T-helper 2 cell treated with Interferon-gamma antibody and Interleukin-4, amounts not matched to agents 5 μg/mL and 100 μg/mL, for 36 hours (primary cell): ENCODE measurements around the gene ARSJ.

Experiments
- DNase-seq: peaks from one replicate; pipeline ENCODE4 v3.0.0; 2021; ENCODE audit warnings: low spot score
- H3K27ac Mint-ChIP-seq: one replicate; pipeline ENCODE4 v1.8.0; 2021; ENCODE audit warnings: mild to moderate bottlenecking, mixed read lengths
- H3K27me3 Mint-ChIP-seq: one replicate; pipeline ENCODE4 v1.8.0; 2021; ENCODE audit warnings: low read depth, mixed read lengths
- H3K36me3 Mint-ChIP-seq: one replicate; pipeline ENCODE4 v1.8.0; 2021; ENCODE audit warnings: low read depth, mixed read lengths
- H3K4me1 Mint-ChIP-seq: one replicate; pipeline ENCODE4 v1.8.0; 2021; ENCODE audit warnings: low read depth, mixed read lengths
- H3K4me3 Mint-ChIP-seq: one replicate; pipeline ENCODE4 v1.8.0; 2022; ENCODE audit warnings: mild to moderate bottlenecking, moderate library complexity, mixed read lengths
- H3K9me3 Mint-ChIP-seq: one replicate; pipeline ENCODE4 v1.8.0; 2021; ENCODE audit warnings: mixed read lengths

The ARSJ gene

DNA sequence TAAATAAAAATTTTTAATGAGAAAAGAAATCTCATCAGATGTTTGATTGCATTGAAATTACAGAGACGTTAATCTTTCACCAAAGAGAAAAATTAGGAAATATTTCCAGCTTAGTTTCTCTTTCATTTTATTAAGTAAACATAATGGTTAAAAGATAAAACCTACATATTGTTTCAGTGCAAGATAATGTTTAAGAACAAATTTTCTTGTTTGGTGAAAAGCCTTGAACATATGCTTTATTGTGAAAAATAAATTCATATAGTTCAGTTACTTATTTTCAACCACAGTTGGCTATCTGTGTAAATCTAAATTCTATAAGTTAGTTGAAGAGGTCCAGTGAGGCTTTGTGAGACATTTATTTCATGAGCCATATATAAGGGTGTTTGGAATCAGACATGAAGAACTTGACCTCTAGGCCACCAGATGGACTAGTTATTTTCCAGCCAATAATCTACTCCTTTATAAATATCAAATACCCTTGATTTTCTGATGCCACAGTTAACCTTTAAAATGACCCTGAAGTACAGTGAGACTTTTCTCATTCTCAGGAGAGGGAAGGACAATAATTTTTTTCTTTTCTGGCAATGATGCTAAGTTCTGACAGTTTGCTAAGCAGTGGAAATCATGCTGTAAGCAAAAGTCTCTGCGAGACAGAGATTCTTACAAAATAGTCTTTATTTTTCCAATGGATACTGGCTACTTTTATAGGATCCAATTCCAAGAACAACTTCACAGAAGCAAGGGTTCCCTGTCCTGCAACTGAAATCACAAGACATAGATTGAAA lies 2.5 kb downstream of the ARSJ start:
- Mint-ChIP-seq H3K27ac (no peak overlapping the region), H3K27me3 (peaks cover 62% of the 10 kb centered on the region), H3K9me3 (no peaks in the 10 kb centered on the region), H3K4me1 (peaks cover 9% of the 10 kb centered on the region), H3K36me3 (no peaks in the 10 kb centered on the region), H3K4me3 (no peak overlapping the region)
- DNase-seq, result no peak

DNA sequence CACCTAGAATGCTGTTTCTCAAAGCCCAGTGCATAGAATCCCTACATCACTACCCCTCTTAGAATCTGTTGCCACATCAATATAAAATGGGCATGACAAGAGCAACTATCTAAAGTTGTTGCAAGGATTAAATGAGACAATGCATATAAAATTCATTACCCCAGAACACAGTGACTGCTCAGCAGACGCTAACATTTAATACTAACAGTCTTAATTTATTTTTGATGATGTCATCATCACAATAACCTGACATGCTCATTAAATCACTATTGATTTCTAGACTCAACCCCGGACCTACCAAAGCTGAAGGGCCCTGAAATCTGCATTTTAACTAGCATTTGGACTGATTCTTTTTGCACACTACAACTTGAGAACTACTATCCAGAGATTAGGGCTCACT lies 3.9 kb downstream of the ARSJ start:
- Mint-ChIP-seq H3K27me3 (peaks cover 51% of the 10 kb centered on the region), H3K4me1 (peaks cover 9% of the 10 kb centered on the region), H3K4me3 (no peak overlapping the region), H3K9me3 (no peaks in the 10 kb centered on the region), H3K36me3 (no peaks in the 10 kb centered on the region), H3K27ac (no peak overlapping the region)
- no peak for DNase-seq

DNA sequence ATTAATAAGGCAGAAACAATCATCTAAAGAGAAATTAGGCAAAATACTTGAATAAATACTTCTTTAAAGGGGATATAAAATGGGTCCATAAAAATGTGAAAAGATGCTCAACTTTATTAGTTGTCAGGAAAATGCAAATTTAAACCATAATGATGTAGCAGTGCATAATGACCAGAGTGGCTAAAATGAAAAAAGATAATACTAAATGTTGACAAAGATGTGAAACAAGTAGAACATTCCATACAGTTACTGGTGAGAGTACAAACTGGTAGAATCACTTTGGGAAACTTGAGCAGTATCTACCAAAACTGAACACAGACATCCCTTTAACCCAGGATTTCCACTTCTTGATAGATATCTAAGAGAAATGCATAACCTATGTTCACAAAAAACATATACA lies 5.0 kb downstream of the ARSJ start:
- H3K27ac Mint-ChIP-seq, result no peak overlapping the region
- H3K4me1 Mint-ChIP-seq, result peaks cover 4% of the 10 kb centered on the region
- H3K36me3 Mint-ChIP-seq, result no peaks in the 10 kb centered on the region
- DNase-seq, result no peak
- H3K4me3 Mint-ChIP-seq, result no peak overlapping the region
- H3K9me3 Mint-ChIP-seq, result no peaks in the 10 kb centered on the region
- H3K27me3 Mint-ChIP-seq, result peaks cover 40% of the 10 kb centered on the region

DNA sequence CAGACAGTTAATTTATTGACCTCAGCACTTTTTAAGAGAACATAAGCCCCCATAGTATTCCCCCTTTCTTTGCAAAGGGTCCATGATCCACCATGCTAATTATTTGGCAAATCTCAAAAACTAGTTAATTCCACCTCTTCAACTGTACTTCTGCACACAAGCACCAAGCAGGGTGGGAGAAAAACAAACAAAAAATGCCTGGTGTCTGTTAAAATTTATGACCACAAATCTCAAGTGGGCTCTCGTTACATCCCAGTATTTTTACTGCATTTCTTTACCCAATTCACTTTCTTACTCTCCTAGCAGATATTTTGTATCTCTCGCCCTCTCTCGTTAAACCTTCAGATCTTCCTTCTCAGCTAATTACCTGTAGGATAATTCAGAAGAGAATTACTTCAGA lies 6.1 kb downstream of the ARSJ start:
- Mint-ChIP-seq H3K4me1 (no peaks in the 10 kb centered on the region), H3K9me3 (no peaks in the 10 kb centered on the region), H3K27me3 (peaks cover 28% of the 10 kb centered on the region), H3K4me3 (no peak overlapping the region), H3K36me3 (no peaks in the 10 kb centered on the region), H3K27ac (no peak overlapping the region)
- no peak for DNase-seq

DNA sequence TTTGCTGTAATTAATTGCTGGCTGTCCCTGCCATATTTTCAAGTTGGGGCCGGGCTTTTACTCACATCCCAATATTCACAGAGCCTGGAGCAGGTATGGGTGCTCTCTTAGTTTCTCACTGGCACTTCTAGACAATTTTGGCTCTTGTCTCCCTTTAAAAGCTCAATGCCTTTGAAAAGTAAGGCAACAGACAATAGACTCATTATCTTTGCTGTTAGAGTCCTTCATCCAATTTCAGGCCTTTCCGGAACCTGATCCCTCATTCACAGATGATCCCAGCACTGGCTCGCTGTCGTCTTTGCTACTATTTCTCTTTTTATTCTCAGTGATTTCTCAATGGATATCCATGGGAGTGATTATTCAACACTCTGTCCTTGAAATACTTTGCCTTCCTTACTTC lies 6.7 kb downstream of the ARSJ start:
- Mint-ChIP-seq H3K27ac (no peak overlapping the region), H3K9me3 (no peaks in the 10 kb centered on the region), H3K36me3 (no peaks in the 10 kb centered on the region), H3K4me1 (no peaks in the 10 kb centered on the region), H3K4me3 (no peak overlapping the region), H3K27me3 (peaks cover 23% of the 10 kb centered on the region)
- no peak for DNase-seq

DNA sequence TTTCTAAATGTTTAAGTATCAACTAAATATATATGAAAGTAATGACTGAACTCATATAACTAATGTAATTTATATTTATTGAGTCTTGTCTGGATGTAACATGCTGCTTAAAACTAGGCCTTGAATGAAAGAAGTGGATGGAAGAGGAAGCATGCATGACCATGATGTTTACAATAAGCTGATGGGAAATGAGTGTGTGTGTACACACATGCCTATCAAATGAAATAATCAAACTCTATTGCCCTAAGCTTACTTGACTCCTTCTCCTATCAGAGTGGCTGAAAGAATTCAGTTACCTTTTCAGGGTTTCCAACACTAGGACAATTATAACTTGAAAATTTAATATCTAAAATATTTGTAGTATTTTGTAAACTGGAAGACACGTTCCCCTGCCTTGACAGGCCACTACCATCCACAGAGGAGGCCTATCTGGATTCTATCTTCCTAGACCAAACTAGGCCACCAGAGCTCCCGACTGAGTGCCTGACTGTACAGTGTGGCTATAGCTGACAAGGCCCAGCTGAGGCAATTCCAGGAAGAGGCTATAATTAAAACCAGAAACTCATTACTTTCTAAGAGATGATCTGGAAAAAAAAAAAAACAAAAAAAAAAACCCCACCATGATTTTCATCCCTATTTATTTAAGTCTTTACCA lies 7.6 kb downstream of the ARSJ start:
- H3K36me3 Mint-ChIP-seq, result no peaks in the 10 kb centered on the region
- DNase-seq, result no peak

DNA sequence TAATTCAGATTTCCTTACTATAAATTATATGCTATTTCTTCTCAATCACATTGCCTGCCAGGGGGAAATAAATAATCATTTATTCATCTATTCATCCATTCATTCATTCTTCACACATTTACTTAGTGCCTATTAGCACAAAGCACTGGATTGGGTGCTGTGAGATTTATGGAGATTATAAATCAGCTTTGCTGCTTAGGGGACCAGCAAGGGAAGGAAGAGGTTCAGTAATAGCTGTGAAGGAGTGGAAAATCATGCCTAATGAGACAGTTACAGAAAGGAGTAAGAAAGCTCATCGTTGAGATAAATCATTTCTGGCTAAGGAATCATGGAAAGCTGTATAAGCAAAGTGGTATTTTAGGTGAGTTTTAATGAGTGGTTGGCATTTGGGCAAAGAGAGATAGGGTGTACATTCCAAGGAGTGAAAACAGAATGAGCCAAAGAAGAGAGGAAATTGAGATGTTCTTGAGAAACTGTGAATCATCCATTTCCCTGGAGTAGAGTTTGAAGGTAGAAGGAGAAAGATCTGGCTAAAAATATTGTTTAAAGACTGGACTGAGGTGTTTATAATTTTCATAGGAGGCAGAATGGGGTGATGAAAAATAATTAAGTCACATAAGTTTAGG lies 9.6 kb downstream of the ARSJ start:
- no peak for DNase-seq
- H3K27me3 Mint-ChIP-seq, result peaks cover 6% of the 10 kb centered on the region
- no peaks in the 10 kb centered on the region for H3K4me1 Mint-ChIP-seq
- no peaks in the 10 kb centered on the region for H3K36me3 Mint-ChIP-seq
- H3K9me3 Mint-ChIP-seq, result no peaks in the 10 kb centered on the region
- no peak overlapping the region for H3K4me3 Mint-ChIP-seq
- H3K27ac Mint-ChIP-seq, result no peak overlapping the region

More for the DNA sequence above, 7.6 kb downstream of the ARSJ start:
- Mint-ChIP-seq H3K9me3 (no peaks in the 10 kb centered on the region), H3K27me3 (peaks cover 16% of the 10 kb centered on the region), H3K27ac (no peak overlapping the region), H3K4me1 (no peaks in the 10 kb centered on the region), H3K4me3 (no peak overlapping the region)

DNA sequence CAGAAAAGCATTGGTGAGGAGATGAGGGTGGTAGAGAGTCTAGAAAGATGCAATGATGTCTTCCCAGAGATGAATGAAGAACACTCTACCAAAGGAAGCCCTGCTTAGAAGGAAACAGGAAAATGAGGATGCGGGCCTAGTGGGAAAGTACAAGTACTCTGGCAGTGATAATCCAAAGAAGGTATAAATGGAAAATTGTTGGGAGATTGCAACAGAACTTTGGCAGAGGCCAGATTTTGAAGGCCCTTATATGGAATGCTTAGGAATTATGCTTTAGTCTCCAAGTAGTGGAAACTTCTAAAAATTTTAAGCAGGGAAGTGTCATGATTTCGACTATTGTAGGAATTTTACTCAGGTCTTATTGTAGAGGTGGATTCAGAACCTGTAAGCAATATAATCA lies 11.0 kb downstream of the ARSJ start:
- Mint-ChIP-seq H3K27me3 (no peaks in the 10 kb centered on the region), H3K27ac (no peak overlapping the region), H3K36me3 (no peaks in the 10 kb centered on the region), H3K4me1 (no peaks in the 10 kb centered on the region), H3K9me3 (no peaks in the 10 kb centered on the region), H3K4me3 (no peak overlapping the region)
- DNase-seq, result no peak

DNA sequence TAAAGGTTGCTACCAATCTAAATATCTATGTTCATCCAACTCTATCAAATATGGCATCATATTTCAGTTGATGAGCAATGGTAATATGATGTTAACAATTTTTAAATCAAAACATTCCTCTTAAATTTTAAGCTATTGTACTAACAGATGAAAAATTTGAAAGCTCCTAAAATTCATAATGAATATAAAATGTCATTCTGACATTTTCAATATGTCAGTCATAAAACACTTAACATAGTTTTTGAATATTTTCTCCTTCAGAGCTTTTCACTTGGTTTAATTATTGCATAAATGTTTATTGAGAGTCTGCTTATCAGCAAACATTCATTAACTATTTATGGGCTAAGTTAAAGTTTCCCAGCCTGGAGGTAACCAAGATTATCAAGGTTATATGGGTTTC lies 11.8 kb downstream of the ARSJ start:
- Mint-ChIP-seq H3K4me1 (no peaks in the 10 kb centered on the region), H3K27ac (no peak overlapping the region), H3K27me3 (no peaks in the 10 kb centered on the region), H3K36me3 (no peaks in the 10 kb centered on the region), H3K9me3 (peaks cover 7% of the 10 kb centered on the region), H3K4me3 (no peak overlapping the region)
- DNase-seq, result no peak

DNA sequence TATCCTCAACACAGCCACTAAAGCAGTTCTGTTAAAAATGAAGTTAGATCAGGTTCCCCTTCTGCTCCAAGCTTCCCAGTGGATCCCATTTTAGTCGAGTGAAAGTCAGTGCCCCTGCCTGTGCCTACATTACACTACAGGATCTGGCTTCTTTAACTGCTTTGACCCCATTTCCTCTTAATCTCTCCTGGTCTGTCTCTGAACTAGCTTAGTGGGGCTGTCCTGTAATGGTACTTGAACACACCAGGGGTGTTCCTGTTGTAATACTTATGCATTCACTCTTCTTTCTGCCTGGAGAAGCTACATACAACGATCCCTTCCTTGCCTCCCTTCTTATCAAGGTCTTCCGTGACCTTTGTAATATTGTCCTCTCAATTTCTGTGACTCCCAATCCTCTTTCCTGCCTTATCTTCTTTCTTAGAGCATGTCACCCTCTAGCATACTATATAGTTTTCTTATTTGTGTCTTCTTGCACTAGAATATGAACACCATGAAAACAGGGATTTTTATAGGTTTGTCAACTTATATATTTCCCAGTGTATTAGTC lies 16.7 kb downstream of the ARSJ start:
- Mint-ChIP-seq H3K27me3 (peaks cover 12% of the 10 kb centered on the region), H3K36me3 (no peaks in the 10 kb centered on the region), H3K4me1 (no peaks in the 10 kb centered on the region), H3K9me3 (peaks cover 10% of the 10 kb centered on the region), H3K4me3 (no peak overlapping the region), H3K27ac (no peak overlapping the region)
- no peak for DNase-seq

DNA sequence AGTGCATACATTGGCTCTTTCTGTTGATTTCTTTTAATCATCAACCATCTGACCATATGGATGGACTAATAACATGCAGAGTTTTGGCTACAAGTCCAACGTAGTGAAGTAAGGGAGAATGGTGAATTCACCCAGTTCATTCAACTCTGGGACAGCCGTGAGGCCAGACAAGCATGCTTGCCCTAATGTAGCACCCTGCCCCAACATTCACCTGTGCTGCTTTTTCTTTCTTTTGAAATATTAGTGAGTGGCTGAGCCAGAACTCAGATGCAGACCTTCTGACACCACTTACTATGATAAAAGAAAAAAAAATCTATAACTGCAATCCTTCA lies 17.5 kb downstream of the ARSJ start:
- DNase-seq, result no peak
- H3K27me3 Mint-ChIP-seq, result peaks cover 17% of the 10 kb centered on the region
- no peaks in the 10 kb centered on the region for H3K36me3 Mint-ChIP-seq
- H3K4me3 Mint-ChIP-seq, result no peak overlapping the region
- peaks cover 10% of the 10 kb centered on the region for H3K9me3 Mint-ChIP-seq
- H3K4me1 Mint-ChIP-seq, result no peaks in the 10 kb centered on the region
- H3K27ac Mint-ChIP-seq, result no peak overlapping the region

DNA sequence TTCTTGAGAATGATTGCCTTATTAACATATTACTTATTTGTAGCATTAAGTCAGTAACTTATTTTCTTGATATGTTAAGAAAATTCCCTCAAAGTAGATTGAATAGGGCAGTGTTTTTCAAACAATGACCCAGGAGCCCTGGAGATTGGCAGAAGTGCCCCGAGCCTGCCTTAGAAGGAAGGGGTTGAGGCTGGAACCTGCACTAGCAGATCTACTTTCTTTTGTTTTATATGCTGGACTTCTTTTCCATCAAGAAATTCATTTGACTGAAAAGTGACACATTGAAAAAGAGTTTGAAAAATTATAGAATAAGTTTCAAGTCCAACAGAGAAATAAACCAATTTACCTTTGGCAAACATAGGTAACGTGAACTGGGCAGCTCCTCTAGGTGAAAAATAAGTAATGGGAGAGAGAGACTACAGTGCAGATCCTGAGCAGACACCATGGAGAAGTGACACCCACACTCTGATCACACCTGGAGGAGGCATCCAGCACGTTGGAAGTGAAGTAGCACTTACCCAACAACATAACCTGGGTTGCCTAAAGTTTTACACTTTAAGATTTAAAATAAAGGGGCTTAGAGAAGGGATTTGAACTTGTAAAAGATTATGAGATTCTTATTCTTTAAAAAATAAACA lies 18.6 kb downstream of the ARSJ start:
- no peak overlapping the region for H3K4me3 Mint-ChIP-seq
- H3K9me3 Mint-ChIP-seq, result peaks cover 10% of the 10 kb centered on the region
- H3K27me3 Mint-ChIP-seq, result peaks cover 24% of the 10 kb centered on the region
- no peaks in the 10 kb centered on the region for H3K4me1 Mint-ChIP-seq
- no peak for DNase-seq
- no peak overlapping the region for H3K27ac Mint-ChIP-seq
- no peaks in the 10 kb centered on the region for H3K36me3 Mint-ChIP-seq

DNA sequence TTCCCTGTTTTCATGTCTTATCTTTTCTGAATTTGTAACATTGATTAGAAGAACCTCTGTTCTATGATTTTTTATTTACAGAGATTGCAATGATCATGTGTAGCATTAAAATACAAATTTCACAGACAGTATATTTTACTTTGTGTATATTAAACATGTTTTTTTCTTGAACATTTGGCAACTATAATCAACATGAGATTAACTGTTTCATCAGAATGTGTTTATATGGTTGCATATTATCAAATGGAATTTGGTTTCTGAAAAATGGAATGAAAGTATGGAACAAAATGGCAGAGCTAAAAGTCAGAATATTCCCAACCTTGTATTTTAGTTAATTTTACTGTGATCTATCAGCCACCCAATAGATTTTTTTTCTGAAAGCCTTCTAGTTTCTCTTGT lies 19.9 kb downstream of the ARSJ start:
- no peak for DNase-seq
- peaks cover 27% of the 10 kb centered on the region for H3K27me3 Mint-ChIP-seq
- no peaks in the 10 kb centered on the region for H3K4me1 Mint-ChIP-seq

More for the DNA sequence above, 19.9 kb downstream of the ARSJ start:
- Mint-ChIP-seq H3K27ac (no peak overlapping the region), H3K4me3 (no peak overlapping the region), H3K36me3 (no peaks in the 10 kb centered on the region), H3K9me3 (peaks cover 10% of the 10 kb centered on the region)
